Activated CD4-positive, alpha-beta T cell treated with anti-CD3 and anti-CD28 coated beads for 1 hour (primary cell): Measurements from ENCODE around the gene PKD2L1.
"Not testable (repeated sequence)": the region's sequence is repeated elsewhere in the genome, so short reads cannot be mapped to it uniquely, and the experiment has no call there.

ENCODE experiments used
- DNase-seq: peaks from one replicate; pipeline ENCODE4 v3.0.0-alpha.2; 2020

The PKD2L1 gene

GRCh38 chr10:100330079-100330478, at the start of gene PKD2L1:
PKD2L1 (minus strand) TSS chr10:100330228; CDS start chr10:100330103, 125 bp downstream.
- DNase-seq = no peak

GRCh38 chr10:100377830-100378229, 47.8 kb upstream of the PKD2L1 start:
- DNase-seq = no peak

DNA sequence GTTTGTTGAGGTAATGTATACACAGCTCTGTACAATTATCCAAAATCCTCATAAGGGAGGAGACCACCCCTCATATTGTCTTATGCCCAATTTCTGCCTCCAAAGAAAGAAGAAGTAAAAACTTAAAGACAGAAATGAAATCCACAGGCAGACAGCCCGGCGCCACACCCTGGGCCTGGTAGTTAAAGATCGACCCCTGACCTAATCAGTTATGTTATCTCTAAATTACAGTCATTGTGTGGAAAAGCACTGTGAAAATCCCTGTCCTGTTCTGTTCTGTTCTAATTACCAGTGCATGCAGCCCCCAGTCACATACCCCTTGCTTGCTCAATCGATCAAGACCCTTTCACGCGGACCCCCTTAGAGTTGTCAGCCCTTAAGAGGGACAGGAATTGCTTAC, 46.6 kb upstream of the PKD2L1 start:
- DNase-seq = not testable (repeated sequence)

GRCh38 chr10:100374677-100375353, 44.8 kb upstream of the PKD2L1 start:
- not testable (repeated sequence) for DNase-seq

GRCh38 chr10:100374200-100374655, 44.2 kb upstream of the PKD2L1 start:
- DNase-seq = no peak

GRCh38 chr10:100373298-100374199, 43.5 kb upstream of the PKD2L1 start:
- DNase-seq = peak; percentile 64

GRCh38 chr10:100372415-100373297, 42.6 kb upstream of the PKD2L1 start:
- DNase-seq = no peak

DNA sequence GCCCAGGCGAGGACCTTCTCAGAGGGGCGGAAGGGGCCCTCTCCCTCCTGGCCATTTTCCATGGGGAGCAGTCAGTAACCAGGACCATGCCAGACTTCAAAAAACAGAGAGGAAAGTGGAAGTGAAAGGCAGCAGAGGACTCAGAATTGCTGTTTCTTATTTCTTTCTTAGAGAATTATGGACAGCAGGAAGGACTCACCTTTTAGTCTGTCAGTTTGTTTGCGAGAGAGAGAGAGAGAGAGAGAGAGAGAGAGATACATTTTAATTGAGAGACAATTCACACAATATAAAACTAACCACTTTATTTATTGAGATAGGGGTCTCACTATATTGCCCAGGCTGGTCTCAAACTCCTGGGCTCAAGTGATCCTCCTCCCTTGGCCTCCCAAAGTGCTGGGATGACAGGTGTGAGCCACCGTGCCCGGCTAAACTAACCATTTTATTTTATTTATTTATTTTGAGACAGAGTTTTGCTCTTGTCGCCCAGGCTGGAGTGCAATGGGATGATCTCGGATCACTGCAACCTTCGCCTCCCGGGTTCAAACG, 41.5 kb upstream of the PKD2L1 start:
- DNase-seq = no peak

GRCh38 chr10:100370714-100371481, 40.9 kb upstream of the PKD2L1 start:
- DNase-seq = peak; percentile 21

DNA sequence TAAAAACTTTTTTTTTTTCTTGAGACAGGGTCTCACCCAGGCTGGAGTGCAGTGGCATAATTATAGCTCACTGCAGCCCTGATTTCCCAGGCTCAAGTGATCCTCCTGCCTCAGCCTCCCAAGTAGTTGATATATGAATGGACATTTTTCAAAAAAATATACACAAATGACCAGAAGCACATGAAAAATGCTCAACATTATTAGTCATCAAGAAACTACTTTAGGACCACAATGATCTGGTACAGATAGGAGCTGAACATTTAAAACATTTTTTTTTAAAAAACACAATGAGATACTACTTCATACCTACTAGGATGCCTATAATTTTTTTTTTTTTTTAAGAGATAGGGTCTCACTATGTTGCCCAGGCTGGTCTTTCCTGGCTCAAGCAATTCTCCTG, 38.7 kb upstream of the PKD2L1 start:
- DNase-seq = no peak

- no peak for DNase-seq
These were observed 34.8 kb upstream of the PKD2L1 start for GRCh38 chr10:100364735-100365391.

- DNase-seq = no peak
These were observed 34.1 kb upstream of the PKD2L1 start for GRCh38 chr10:100364175-100364574.

DNA sequence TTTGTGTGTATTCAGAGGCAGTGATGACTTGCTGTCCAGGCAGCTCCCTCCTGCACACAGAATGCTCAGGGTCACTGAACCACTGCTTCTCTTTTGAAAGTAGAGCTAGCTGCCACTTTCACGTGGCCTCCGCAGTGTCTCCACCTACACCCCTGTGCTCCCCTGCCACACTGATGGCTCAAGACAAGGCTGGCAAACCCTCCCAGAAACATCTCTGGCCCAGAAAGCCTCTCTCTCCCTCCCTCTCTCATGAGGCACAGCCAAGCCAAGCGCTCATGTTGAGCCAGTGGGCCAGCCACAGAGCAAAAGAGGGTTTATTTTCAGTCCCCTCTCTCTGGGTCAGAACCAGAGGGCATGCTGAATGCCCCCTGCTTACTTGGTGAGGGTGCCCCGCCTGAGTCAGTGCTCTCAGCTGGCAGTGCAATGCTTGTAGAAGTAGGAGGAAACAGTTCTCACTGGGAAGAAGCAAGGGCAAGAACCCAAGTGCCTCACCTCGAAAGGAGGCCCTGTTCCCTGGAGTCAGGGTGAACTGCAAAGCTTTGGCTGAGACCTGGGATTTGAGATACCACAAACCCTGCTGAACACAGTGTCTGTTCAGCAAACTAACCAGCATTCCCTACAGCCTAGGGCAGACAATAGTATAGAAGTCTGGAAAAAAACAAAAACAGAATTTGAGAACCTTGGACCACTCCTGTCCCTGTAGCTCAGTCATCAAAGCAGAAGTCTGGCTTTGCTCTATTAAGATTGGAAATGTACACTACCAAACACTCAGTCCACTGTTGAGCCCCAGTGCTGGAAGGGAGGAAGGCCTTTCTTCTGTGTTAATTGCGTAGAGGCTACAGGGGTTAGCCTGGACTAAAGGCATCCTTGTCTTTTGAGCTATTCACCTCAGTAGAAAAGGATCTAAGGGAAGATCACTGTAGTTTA, 32.8 kb upstream of the PKD2L1 start:
- DNase-seq = no peak

DNA sequence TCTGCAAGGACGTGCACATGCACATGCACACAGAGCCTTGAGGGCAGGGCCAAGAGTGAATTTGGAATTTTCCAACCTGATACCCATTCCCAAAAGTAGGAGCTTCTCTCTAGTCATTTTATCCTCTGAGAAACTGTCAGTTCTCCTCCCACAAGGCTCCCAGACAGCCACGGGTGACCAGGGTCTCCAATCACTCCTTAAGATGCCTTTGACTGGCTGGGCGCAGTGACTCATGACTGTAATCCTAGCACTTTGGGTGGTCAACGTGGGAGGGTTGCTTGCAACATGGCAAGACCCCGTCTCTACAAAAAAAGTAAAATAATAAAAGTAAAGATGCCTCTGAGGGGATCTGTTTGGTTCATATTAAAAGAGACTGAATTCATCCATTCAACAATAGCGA, 30.2 kb upstream of the PKD2L1 start:
- no peak for DNase-seq

- DNase-seq = no peak
These were observed 29.6 kb upstream of the PKD2L1 start for GRCh38 chr10:100359529-100360150.

DNA sequence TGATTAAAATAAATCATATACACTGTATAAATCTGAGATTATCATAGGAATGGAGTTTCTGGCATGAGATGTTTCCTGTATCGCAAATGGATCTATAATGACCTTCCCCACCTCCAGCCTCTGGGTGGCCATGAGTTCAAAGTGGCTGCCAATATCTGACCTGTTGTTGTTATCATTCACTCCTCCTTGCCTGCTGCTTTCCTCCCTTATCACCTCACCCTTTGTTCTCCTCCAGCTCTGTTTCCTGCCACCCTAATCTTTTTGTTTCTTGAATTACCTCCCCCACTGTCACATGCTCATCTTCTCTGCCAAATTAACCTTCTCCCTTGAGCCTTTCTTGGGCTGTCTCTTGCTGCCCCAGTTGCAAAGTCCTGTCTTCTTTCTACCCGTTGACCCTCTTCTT, 29.0 kb upstream of the PKD2L1 start:
- DNase-seq = no peak

- no peak for DNase-seq
These were observed 27.2 kb upstream of the PKD2L1 start for GRCh38 chr10:100357059-100357858.

GRCh38 chr10:100356067-100357017, 26.3 kb upstream of the PKD2L1 start:
- DNase-seq = no peak
